T-cell (primary cell): ENCODE data around the gene SMIM17. TPM values are rescaled to one million over a fixed set of nuclear protein-coding genes. Genes with fewer than 3 reads are reported as not detected.

Source experiments
- ATAC-seq, 4 experiments: fragments of 200-7000 bp in 3 of 4; fragments of 150-1000 bp in 1 of 4; cut with Tn5 transposase; replicated peaks in 1 of 4; 1 replicate in 3 of 4; 2 replicates in 1 of 4; pipeline ENCODE4 v1.10.0; 2021; ENCODE audit warnings: moderate library complexity in 3 of 4, mild to moderate bottlenecking in 2 of 4, moderate number of reproducible peaks in 1 of 4
- CTCF ChIA-PET, 2 donors: fragments of 300-600 bp; sonication (Branson Sonifier 250); formaldehyde crosslinking; loops; one replicate each; lab custom pipeline; 2022; ENCODE audit warnings: antibody characterized with exemption in 2 of 2; lab: Charles Lee
- POLR2A ChIA-PET, 2 donors: fragments of 300-600 bp; sonication (Branson Sonifier 250); formaldehyde crosslinking; loops; one replicate each; lab custom pipeline; 2022; ENCODE audit warnings: antibody characterized with exemption in 2 of 2; lab: Charles Lee
- DNase-seq, 35 experiments: peaks; one replicate each; pipeline versions ENCODE4 v3.0.0 to v3.0.0-alpha.2; 2013 to 2023
- H3K27ac ChIP-seq: one replicate; pipeline ENCODE4 v1.5.1; 2013; ENCODE audit warnings: low read length
- H3K27me3 ChIP-seq, 2 experiments: replicated peaks in 1 of 2; 1 replicate in 1 of 2; 2 replicates in 1 of 2; pipeline versions ENCODE4 v1.6.1 to v1.7.0; 2013; ENCODE audit warnings: low read length in 1 of 2, mixed read lengths in 1 of 2; ENCODE audit not compliant: control insufficient read depth in 2 of 2, insufficient read depth in 2 of 2; ENCODE audit errors: extremely low read depth in 1 of 2
- H3K36me3 ChIP-seq, 2 donors: 1 replicate in 1 of 2; 2 replicates in 1 of 2; pipeline versions ENCODE4 v1.6.1 to v1.7.0; 2013; ENCODE audit warnings: low read length in 1 of 2; ENCODE audit not compliant: control insufficient read depth in 2 of 2, insufficient read depth in 1 of 2; ENCODE audit errors: extremely low read depth in 1 of 2
- H3K4me1 ChIP-seq, 2 experiments: 1 replicate in 1 of 2; 2 replicates in 1 of 2; pipeline versions ENCODE4 v1.6.1 to v1.7.0; 2013; ENCODE audit warnings: low read length in 2 of 2, mixed read lengths in 1 of 2; ENCODE audit not compliant: insufficient read depth in 2 of 2, control insufficient read depth in 1 of 2; ENCODE audit errors: extremely low read depth in 1 of 2
- H3K4me3 ChIP-seq, 2 donors: 1 replicate in 1 of 2; 2 replicates in 1 of 2; pipeline versions ENCODE4 v1.5.1 to v1.7.0; 2013; ENCODE audit warnings: mild to moderate bottlenecking in 2 of 2, low read length in 1 of 2, moderate library complexity in 1 of 2; ENCODE audit not compliant: control insufficient read depth in 1 of 2; ENCODE audit errors: extremely low read depth in 1 of 2
- H3K9me3 ChIP-seq: 2 replicates; pipeline ENCODE4 v1.7.0; 2013
- H3K27ac Mint-ChIP-seq, 2 donors: one replicate each; pipeline ENCODE4 v1.8.0; 2020 to 2021; ENCODE audit warnings: mild to moderate bottlenecking in 2 of 2, mixed read lengths in 2 of 2
- H3K27me3 Mint-ChIP-seq, 2 donors: one replicate each; pipeline ENCODE4 v1.8.0; 2021 to 2022; ENCODE audit warnings: mixed read lengths in 2 of 2
- H3K36me3 Mint-ChIP-seq: one replicate; pipeline ENCODE4 v1.8.0; 2021; ENCODE audit warnings: mixed read lengths
- H3K4me1 Mint-ChIP-seq, 3 donors: one replicate each; pipeline ENCODE4 v1.8.0; 2020 to 2022; ENCODE audit warnings: mixed read lengths in 3 of 3, mild to moderate bottlenecking in 1 of 3
- H3K4me3 Mint-ChIP-seq, 3 donors: one replicate each; pipeline ENCODE4 v1.8.0; 2020 to 2022; ENCODE audit warnings: mild to moderate bottlenecking in 3 of 3, mixed read lengths in 3 of 3, moderate library complexity in 3 of 3
- H3K9me3 Mint-ChIP-seq, 3 donors: one replicate each; pipeline ENCODE4 v1.8.0; 2020 to 2022; ENCODE audit warnings: mixed read lengths in 3 of 3
- WGBS: methylation state at CpG from one replicate; pipeline ENCODE4 v1.1.5; 2013; ENCODE audit warnings: missing lambda C conversion rate; ENCODE audit not compliant: insufficient coverage; 5-methylcytosine and 5-hydroxymethylcytosine counted together
- total RNA-seq, 35 experiments: library from RNA in 6 of 35; stranded (reverse) in 6 of 35; fragments of 120-200 nt in 1 of 35; gene quantifications; one replicate each; pipeline versions ENCODE4 v1.2.1 to v1.2.4 and lab custom pipeline; 2013 to 2026

The SMIM17 gene
- total RNA-seq, 5 donors from 2014 or later (not counting 1 experiment from before 2014, with no cell fraction given), result not detected

DNA sequence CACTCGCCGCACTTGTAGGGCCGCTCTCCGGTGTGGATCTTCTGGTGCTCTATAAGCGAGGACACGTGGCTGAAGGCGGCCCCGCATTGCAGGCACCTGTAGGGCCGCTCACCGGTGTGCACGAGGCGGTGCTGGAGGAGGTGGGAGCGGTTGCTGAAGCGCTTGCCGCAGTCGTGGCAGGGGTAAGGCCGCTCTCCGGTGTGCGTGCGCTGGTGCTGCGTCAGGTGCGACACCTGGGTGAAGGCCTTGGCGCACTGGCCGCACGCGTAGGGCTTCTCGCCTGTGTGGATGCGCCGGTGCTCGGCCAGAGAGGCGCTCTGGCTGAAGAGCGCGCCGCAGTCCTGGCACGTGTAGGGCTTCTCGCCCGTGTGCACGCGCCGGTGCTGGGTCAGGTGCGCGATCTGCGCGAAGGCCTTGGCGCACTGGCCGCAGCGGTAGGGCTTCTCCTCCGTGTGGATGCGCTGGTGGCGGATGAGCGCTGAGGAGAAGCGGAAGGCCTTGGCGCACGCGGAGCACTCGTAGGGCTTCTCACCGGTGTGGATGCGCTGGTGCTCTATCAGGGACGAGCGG, 21.1 kb downstream of the SMIM17 start:
- H3K27me3 Mint-ChIP-seq, result no peaks in the 10 kb centered on the region
- Histone ChIP-seq H3K27ac (no peak overlapping the region), H3K9me3 (no peaks in the 10 kb centered on the region), H3K27me3 (peaks cover 0 to 5% of the 10 kb centered on the region in 2 experiments), H3K4me1 (no peaks in the 10 kb centered on the region), H3K36me3 (no peaks in the 10 kb centered on the region), H3K4me3 (no peak overlapping the region)
- H3K4me1 Mint-ChIP-seq, result no peaks in the 10 kb centered on the region
- ChIA-PET POLR2A (no interaction called here), CTCF (no interaction called here)
- no peak for ATAC-seq
- H3K9me3 Mint-ChIP-seq, result peaks cover 3 to 17% (median 14%) of the 10 kb centered on the region in 3 donors
- H3K27ac Mint-ChIP-seq, result no peak overlapping the region
- no peak for DNase-seq
- WGBS, result 97% methylated on average over 58 of the region's 60 CpGs
- peaks cover 19% of the 10 kb centered on the region for H3K36me3 Mint-ChIP-seq
- H3K4me3 Mint-ChIP-seq, result no peak overlapping the region

DNA sequence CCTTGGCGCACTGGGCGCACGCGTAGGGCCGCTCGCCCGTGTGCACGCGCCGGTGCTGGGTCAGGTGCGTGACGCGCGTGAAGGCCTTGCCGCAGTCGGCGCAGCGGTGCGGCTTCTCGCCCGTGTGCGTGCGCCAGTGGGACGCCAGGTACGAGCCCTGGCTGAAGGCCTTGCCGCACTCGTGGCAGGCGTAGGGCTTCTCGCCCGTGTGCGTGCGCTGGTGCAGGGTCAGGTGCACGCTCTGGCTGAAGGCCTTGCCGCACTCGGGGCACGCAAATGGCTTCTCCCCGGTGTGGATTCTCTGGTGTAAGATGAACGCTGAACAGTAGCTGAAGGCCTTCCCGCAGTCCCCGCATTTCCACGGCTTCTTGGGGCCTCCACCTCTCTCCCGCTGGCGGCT, 21.6 kb downstream of the SMIM17 start:
- Mint-ChIP-seq H3K27me3 (no peaks in the 10 kb centered on the region), H3K4me3 (no peak overlapping the region), H3K9me3 (peaks cover 0 to 14% (median 11%) of the 10 kb centered on the region in 3 donors), H3K4me1 (no peaks in the 10 kb centered on the region), H3K27ac (no peak overlapping the region), H3K36me3 (peaks cover 20% of the 10 kb centered on the region)
- POLR2A ChIA-PET, result no interaction called here
- Histone ChIP-seq H3K27ac (no peak overlapping the region), H3K27me3 (peaks cover 0 to 7% of the 10 kb centered on the region in 2 experiments), H3K36me3 (no peaks in the 10 kb centered on the region), H3K9me3 (no peaks in the 10 kb centered on the region), H3K4me3 (no peak overlapping the region), H3K4me1 (no peaks in the 10 kb centered on the region)
- no peak for ATAC-seq
- 97% methylated on average over 43 of the region's 43 CpGs for WGBS
- CTCF ChIA-PET, result no interaction called here
- no peak for DNase-seq

DNA sequence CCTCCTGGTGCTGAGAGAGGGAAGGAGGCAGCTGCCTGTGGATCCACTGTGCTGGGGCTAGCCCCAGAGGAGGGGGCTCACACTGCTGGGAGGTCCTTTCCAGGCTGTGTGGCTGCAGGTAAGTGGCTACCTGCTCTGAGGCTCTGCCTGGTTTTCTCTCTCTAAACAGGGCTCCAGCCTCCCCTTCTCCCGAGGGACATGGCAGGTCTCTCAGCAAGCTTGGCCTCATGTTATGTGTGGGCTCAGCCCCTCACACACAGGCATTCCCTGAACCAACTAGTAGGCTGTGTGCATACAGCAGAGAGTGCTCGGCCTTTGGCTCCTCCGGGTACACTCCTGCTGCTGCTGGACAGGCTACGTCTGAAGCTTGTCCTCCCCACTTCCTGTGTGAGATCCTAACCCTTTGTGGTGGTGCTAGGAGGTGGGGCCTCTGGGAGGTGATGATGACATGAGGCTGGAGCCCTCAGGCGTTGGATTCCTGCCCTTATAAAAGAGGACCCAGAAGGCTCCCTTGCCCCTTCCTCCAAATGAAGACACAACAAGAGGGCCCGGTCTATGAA, 24.4 kb downstream of the SMIM17 start:
- peaks cover 0 to 12% (median 10%) of the 10 kb centered on the region in 3 donors for H3K4me1 Mint-ChIP-seq
- H3K27me3 Mint-ChIP-seq, result peaks cover 2 to 3% of the 10 kb centered on the region in 2 donors
- Histone ChIP-seq H3K36me3 (no peaks in the 10 kb centered on the region), H3K27me3 (peaks cover 0 to 11% of the 10 kb centered on the region in 2 experiments), H3K9me3 (no peaks in the 10 kb centered on the region), H3K4me3 (no peak overlapping the region), H3K4me1 (peaks cover 4 to 16% of the 10 kb centered on the region in 2 experiments), H3K27ac (no peak overlapping the region)
- H3K9me3 Mint-ChIP-seq, result peaks cover 4 to 11% (median 11%) of the 10 kb centered on the region in 3 donors
- H3K36me3 Mint-ChIP-seq, result peaks cover 15% of the 10 kb centered on the region
- POLR2A ChIA-PET, result no interaction called here
- CTCF ChIA-PET, result no interaction called here
- no peak for DNase-seq
- WGBS, result 60% methylated on average over 3 of the region's 6 CpGs
- no peak for ATAC-seq
- no peak overlapping the region for H3K4me3 Mint-ChIP-seq
- no peak overlapping the region for H3K27ac Mint-ChIP-seq

DNA sequence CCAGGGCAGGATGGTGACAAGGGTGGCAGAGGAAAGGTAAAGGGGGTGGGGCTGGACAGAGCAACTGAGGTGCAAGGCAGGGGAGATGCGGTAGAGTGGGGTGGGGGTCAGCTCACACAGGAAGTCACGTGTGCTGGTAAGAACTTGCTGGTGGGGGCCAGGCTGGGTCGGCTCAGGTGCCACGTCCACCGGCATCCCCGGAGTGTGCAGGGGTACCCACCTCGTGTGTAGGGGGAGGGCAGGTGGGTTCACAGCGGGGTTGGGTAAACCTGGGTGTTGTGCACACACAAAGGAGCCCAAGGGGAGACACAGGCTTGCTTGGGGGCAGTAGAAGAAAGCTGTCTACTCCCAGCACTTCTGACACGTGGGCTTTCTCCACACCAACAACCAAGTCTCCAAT, 25.7 kb downstream of the SMIM17 start:
- 82% methylated on average over 6 of the region's 9 CpGs for WGBS
- DNase-seq (no peak), ATAC-seq (no peak)
- Mint-ChIP-seq H3K9me3 (peaks cover 4 to 11% (median 9%) of the 10 kb centered on the region in 3 donors), H3K36me3 (peaks cover 12% of the 10 kb centered on the region), H3K4me1 (peaks cover 0 to 12% (median 10%) of the 10 kb centered on the region in 3 donors), H3K27ac (no peak overlapping the region), H3K27me3 (peaks cover 2 to 3% of the 10 kb centered on the region in 2 donors), H3K4me3 (no peak overlapping the region)
- Histone ChIP-seq H3K36me3 (no peaks in the 10 kb centered on the region), H3K27me3 (peaks cover 0 to 11% of the 10 kb centered on the region in 2 experiments), H3K4me3 (no peak overlapping the region), H3K9me3 (no peaks in the 10 kb centered on the region), H3K4me1 (peaks cover 4 to 16% of the 10 kb centered on the region in 2 experiments), H3K27ac (no peak overlapping the region)
- ChIA-PET CTCF (no interaction called here), POLR2A (no interaction called here)

DNA sequence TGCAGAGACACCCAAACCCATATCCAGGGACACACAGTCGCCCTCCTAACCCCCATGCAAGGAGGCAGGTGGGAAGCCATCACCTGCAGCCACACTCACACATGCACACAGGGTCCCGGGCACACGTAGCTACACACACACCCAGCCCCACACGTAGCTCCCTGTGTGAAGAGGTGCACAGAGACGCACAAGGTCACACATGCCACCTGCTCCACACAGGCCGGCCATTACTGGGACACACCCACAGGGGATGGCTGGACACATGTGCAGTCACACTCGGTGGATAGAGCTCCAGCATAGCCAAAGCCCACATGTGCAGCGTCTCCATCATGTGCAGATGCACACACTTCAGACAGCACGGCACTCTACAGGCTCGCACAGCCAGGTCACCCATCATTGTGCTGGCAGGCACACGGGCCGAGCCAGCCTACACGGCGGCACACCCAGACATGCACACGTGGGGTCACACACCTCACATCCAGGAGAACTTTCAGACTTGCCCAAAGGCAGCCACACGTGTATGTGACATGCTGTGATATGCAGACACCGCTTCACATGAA, 27.5 kb downstream of the SMIM17 start:
- Mint-ChIP-seq H3K9me3 (peaks cover 4 to 9% (median 7%) of the 10 kb centered on the region in 3 donors), H3K4me3 (peak overlapping the region; percentile 78 to 86 (median 85)), H3K36me3 (peaks cover 6% of the 10 kb centered on the region), H3K4me1 (peaks cover 0 to 12% (median 10%) of the 10 kb centered on the region in 3 donors), H3K27me3 (peaks cover 2 to 3% of the 10 kb centered on the region in 2 donors), H3K27ac (no peak overlapping the region)
- CTCF ChIA-PET, result no interaction called here
- DNase-seq (no peak), ATAC-seq (no peak)
- peaks cover 4 to 16% of the 10 kb centered on the region in 2 experiments for H3K4me1 ChIP-seq
- POLR2A ChIA-PET, result no interaction called here
- H3K36me3 ChIP-seq, result no peaks in the 10 kb centered on the region
- no peaks in the 10 kb centered on the region for H3K9me3 ChIP-seq
- H3K27me3 ChIP-seq, result peaks cover 0 to 11% of the 10 kb centered on the region in 2 experiments
- peak overlapping the region in 1 of 2 donors; percentile 68 for H3K4me3 ChIP-seq
- 93% methylated on average over 17 of the region's 17 CpGs for WGBS
- H3K27ac ChIP-seq, result no peak overlapping the region

DNA sequence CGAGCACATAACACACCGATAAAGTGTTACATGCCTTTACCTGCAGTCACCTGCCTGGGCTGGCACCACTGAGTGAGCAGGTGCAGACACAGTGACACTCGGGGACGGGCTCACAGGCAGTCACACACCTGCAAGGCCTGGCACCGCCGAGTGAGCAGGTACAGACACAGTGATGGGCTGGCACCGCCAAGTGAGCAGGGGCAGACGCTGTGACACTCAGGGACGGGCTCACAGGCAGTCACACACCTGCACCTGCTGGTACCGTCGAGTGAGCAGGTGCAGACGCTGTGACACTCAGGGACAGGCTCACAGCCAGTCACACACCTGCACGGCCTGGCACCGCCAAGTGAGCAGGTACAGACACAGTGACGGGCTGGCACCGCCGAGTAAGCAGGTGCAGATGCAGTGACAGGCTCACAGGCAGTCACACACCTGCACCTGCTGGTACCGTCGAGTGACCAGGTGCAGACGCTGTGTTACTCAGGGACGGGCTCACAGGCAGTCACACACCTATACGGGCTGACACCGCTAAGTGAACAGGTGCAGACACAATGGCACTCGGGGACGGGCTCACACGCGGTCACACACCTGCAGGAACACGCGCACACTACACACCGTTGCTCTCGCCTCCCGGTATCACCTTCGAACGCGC, 28.1 kb downstream of the SMIM17 start:
- Mint-ChIP-seq H3K27ac (peak overlapping the region; percentile 71 to 88), H3K4me3 (peak overlapping the region; percentile 78 to 86 (median 85)), H3K36me3 (peaks cover 6% of the 10 kb centered on the region), H3K4me1 (peaks cover 0 to 12% (median 10%) of the 10 kb centered on the region in 3 donors), H3K27me3 (peaks cover 2 to 3% of the 10 kb centered on the region in 2 donors), H3K9me3 (peaks cover 4 to 9% (median 7%) of the 10 kb centered on the region in 3 donors)
- Histone ChIP-seq H3K27ac (no peak overlapping the region), H3K27me3 (peaks cover 0 to 11% of the 10 kb centered on the region in 2 experiments), H3K9me3 (no peaks in the 10 kb centered on the region), H3K36me3 (no peaks in the 10 kb centered on the region), H3K4me3 (peak overlapping the region; percentile 48 to 68), H3K4me1 (peaks cover 4 to 16% of the 10 kb centered on the region in 2 experiments)
- DNase-seq (peak in 1 of 35 experiments; percentile 0), ATAC-seq (peak; percentile 41 to 63 (median 52))
- WGBS, result 47% methylated on average over 35 of the region's 35 CpGs
- ChIA-PET CTCF (no interaction called here), POLR2A (no interaction called here)
